ENCODE measurements around the gene TMPRSS6.

Gene TMPRSS6

GRCh38 chr22:37147186-37147990, 37.9 kb upstream of the TMPRSS6 start:
- no peak for DNase-seq (ENCODE audit: low read depth, low spot score)
- in situ Hi-C loops (cut with HindIII; ENCODE audit: low sequenced_read_pairs) = no loop called here
- H3K4me3 ChIP-seq (ENCODE audit: low read depth, low read length) = no peak overlapping the region
- TF ChIP-seq CTCF (IDR thresholded peaks at IDR 0.05; ENCODE audit: low read depth, low read length) = no peak

- in situ Hi-C loops (cut with HindIII; ENCODE audit: low sequenced_read_pairs) = no loop called here
- DNase-seq (ENCODE audit: low read depth, low spot score) = no peak
- TF ChIP-seq CTCF (IDR thresholded peaks at IDR 0.05; ENCODE audit: low read depth, low read length) = no peak
- H3K4me3 ChIP-seq (ENCODE audit: low read depth, low read length) = no peak overlapping the region
Observed at GRCh38 chr22:37146507-37147180, 37.1 kb upstream of the TMPRSS6 start.

- DNase-seq (ENCODE audit: low read depth, low spot score) = no peak
- no peak overlapping the region for H3K4me3 ChIP-seq (ENCODE audit: low read depth, low read length)
- no peak for TF ChIP-seq CTCF (IDR thresholded peaks at IDR 0.05; ENCODE audit: low read depth, low read length)
- in situ Hi-C loops (cut with HindIII; ENCODE audit: low sequenced_read_pairs) = no loop called here
Observed at GRCh38 chr22:37146051-37146385, 36.5 kb upstream of the TMPRSS6 start.

GRCh38 chr22:37145180-37146050, 35.9 kb upstream of the TMPRSS6 start:
- no peak overlapping the region for H3K4me3 ChIP-seq (ENCODE audit: low read depth, low read length)
- in situ Hi-C loops (cut with HindIII; ENCODE audit: low sequenced_read_pairs) = no loop called here
- no peak for TF ChIP-seq CTCF (IDR thresholded peaks at IDR 0.05; ENCODE audit: low read depth, low read length)
- no peak for DNase-seq (ENCODE audit: low read depth, low spot score)

GRCh38 chr22:37144180-37144554, 34.7 kb upstream of the TMPRSS6 start:
- in situ Hi-C loops (cut with HindIII; ENCODE audit: low sequenced_read_pairs) = no loop called here
- no peak for DNase-seq (ENCODE audit: low read depth, low spot score)
- H3K4me3 ChIP-seq (ENCODE audit: low read depth, low read length) = no peak overlapping the region
- TF ChIP-seq CTCF (IDR thresholded peaks at IDR 0.05; ENCODE audit: low read depth, low read length) = no peak

- DNase-seq (ENCODE audit: low read depth, low spot score) = no peak
- in situ Hi-C loops (cut with HindIII; ENCODE audit: low sequenced_read_pairs) = no loop called here
- no peak for TF ChIP-seq CTCF (IDR thresholded peaks at IDR 0.05; ENCODE audit: low read depth, low read length)
- H3K4me3 ChIP-seq (ENCODE audit: low read depth, low read length) = no peak overlapping the region
Observed at GRCh38 chr22:37141971-37142370, 32.5 kb upstream of the TMPRSS6 start.
